OCI-LY3 (cell line): Measurements from ENCODE around the gene KIF6.

Experiments used
- CTCF ChIP-seq: fragments of 200-600, 300-600 bp; sonication (generic); IDR thresholded peaks from 2 replicates; pipeline ENCODE4 v1.5.1; 2014; ENCODE audit warnings: antibody characterized with exemption, low read length, low read depth
- EZH2phosphoT487 ChIP-seq: fragments of 200-600 bp; shearing (Covaris generic); IDR thresholded peaks from 2 replicates; pipeline ENCODE4 v1.6.1; 2018; ENCODE audit warnings: antibody characterized with exemption, mixed run types, low read depth

- TF ChIP-seq EZH2phosphoT487 (no peak), CTCF (no peak)
These were observed 283.2 kb downstream of the KIF6 start for GRCh38 chr6:39441986-39442385.
